NCI-H524 (cell line): ENCODE measurements around the gene PXDN.

Experiments used
- DNase-seq, 2 experiments: peaks; one replicate each; lab custom pipeline; 2025; lab: John Stamatoyannopoulos, UW

The PXDN gene

DNA sequence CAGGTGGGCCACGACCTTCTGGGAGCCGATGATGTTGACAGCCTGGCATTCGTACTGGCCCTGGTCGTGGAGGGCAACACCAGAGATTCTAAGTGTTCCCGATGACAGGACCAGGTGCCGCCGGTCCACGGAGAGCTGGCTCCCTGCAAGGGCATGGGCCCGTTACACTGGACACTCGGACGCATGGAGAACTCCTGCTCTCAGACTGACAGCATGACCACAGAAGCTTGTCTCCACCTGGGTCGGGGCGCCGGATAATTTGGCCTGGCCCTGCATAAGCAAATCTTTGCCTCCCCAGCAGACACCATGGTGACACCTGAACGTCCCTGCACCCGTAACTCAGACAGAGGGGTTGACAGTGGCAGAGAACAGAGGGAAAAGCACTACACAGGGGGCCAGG is 80.7 kb downstream of the PXDN start:
- no peak for DNase-seq

DNA sequence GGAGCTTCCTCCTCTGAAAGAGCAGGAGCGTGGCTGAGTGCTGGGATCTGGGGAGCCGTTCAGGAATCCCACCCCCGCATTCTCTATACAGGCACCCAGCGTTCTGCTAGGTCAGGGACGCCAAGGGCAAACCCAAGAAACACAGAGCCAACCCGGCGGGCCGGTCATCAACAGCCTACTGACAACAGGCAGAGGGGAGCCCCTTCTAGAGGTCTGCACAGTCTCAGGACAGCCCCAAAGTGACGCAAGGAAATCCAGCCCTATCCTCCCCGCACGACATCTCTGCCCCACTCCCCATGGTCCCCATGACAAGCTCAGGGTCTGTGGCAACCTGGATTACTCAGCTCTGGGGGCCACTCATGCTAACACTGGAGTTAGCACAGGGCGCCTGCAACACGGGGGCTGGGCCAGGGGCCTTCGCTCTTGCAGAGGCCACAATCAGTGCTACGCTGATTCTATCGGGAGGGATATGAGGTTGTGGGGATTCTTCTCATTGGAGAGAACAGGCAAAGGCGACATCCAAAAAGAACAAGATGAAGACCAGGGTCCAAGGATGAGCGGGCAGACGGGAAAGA is 81.6 kb downstream of the PXDN start:
- no peak for DNase-seq

DNA sequence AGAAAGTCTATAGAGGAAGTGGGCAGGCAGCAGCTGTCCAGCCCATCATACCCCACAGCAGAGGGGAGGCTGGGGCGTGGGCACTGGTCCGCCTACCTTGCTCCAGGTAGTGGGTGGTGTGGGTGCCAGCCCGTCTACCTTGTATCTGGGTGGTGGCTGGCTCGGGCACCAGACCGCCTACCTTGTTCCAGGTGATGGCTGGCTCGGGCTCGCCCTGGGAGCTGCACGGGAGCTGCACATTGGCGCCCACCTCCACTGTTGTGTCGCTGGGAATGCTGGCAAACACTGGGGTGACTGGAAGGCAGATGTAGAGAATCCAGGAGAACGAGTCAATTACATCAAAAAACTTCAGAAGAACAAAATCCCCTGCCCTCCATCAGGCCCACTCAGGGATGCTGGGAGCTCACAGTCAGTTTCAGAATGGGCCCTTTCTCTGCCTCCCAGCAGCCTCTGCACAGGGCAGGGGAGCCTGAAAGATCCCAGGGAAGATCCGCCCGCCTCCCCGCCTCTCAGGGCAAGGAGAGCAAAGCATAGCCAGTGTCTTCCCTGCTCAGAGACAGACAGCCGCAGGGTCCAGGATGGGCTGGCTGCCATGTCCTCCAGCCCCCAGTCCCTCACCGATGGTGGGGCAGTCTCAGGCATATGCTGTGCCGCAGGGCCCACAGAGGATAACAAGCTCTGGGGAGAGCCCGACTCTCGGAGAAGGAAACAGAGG is 82.3 kb downstream of the PXDN start:
- no peak for DNase-seq

DNA sequence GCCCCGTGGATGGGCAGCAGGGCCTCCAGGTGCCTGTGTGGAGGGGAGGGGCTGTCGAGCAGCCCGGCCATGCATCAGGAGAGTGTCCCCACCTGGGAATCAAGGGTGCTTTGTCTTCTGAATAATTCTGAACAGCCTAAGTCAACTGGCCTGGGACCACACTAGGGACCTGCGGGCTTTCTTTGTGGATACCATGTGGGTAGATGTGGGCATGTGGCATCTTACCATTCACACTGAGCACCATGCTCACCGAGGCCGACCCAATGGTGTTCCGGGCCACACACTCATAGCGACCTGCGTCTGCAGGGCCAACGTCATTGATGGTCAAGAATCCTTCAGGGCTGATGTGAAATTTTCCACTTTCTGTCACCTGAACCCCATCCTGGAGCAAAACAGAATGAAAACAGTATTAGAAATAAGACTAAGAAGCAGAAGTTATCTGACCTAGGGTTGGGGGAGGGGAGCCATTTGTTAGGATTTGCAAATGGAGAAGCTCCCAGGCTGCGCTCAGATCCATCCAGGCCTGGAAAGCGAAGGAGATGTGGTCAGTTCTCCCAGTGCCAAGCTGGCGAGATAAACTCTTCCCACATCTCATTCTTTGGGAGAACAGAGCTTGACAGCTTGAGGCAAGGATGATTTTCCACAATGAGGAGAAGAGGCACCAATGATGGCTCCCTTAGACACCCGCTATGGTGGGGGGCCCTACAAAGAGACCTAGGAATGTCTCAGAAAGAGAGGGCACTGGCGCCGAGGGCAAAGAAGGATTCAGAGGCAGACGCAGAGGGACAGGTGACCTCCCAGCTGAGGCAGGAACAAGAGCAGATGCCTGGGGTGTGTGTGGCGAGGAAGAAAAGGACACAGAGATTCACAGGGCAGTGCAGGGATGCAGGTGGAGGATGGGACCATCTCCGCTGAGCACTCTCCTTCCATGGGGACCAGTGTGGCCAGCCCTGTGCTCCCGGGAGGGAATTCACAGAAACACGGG is 83.4 kb downstream of the PXDN start:
- no peak for DNase-seq

DNA sequence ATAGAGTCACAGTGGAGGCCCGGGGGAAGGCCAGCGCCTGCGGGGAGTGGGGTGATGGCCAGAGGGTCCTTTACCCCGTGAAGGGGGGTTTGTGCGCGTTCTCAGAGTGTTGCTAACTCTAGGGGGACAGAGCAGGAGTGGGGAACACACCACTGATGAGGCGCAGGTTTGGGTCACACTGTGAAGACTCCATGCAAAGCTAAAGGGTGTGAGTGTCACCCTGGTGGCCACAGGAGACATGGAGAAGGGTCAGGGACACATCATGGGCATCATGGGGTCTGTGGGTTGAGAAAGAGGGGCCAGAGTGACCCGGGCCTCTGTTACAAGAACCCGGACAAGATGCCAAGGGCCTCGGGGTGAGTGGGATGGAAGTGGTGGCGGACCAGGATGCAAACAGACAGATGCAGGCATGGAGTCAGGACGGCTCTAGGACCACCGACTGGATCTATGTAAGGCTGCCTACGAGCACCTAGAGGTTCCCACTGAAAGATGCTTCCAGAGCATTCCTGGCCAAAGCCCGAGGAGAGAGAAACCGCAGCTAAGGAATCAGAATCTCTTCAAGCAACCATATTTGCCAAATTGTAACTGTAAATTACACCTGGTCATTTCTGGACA is 84.3 kb downstream of the PXDN start:
- DNase-seq = no peak

DNA sequence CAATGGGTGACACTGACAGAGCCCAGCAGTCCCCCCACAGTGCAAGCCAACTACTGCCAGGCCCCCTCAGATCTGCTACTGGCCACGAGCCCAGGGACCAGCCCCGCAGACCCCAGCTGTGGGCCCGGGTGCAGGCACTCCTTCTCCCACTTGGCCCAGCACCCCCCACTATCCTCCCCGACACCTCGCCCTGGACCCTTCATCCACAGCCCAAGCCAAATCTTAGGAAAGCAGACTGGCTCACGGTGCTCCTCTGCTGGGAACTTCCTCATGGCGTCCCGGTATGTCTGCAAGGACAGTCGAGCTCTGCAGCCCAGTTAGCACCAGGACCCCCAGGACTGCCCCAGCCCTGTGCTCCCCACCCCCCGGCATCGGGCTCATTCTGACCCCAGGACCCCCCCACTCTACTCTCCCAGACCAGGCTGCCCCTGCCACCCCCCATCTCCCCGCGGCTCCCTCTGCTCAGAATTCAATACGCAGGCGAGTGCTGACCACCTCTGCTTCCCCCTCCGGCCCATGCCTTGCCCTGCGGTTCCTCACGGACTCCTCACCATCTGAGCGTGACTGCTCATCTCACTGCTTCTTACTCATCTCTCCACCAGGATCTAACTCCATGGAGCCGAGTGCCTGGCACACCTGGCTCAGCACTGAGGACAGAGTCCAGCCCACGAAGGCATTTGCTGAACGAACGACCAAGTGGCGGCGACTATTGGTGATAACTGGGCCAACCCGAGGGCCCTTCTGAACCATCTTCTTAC is 85.7 kb downstream of the PXDN start:
- no peak for DNase-seq

DNA sequence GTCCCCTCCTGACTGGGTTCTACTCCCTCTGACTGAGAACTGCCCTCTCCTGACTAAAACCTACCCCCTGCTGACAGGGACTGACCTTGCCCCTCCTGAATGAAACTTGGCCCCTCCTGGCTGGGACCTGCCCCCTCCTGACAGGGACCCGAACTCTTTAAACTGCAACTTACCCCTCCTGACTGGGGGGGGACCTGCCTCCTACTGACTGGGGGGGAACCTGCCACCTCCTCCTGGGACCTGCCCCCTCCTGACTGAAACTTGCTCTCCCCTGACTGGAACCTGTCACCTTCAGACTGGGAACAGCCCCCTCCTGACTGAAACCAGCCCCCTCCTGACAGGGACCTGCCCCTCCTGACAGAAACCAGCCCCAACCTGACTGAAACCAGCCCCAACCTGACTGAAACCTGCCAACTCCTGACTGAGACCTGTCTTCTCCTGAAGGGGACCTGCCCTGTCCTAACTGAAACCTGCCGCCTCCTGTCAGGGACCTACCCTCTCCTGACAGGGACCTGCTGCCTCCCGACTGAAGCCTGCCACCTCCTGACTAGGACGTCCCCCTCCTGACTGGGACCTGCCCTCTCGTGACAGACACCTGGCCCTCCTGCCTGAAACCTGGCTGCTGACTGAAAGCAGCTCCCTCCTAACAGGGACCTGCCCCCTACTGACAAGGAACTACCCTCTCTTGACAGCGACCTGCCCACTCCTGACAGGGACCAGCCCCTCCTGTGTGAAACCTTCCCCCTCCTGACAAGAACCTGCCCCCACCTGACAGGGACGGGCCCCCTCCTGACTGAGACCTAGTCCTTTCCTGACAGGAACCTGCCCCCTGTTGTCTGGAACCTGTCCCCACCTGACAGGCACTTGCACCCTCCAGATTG is 87.1 kb downstream of the PXDN start:
- DNase-seq = no peak

DNA sequence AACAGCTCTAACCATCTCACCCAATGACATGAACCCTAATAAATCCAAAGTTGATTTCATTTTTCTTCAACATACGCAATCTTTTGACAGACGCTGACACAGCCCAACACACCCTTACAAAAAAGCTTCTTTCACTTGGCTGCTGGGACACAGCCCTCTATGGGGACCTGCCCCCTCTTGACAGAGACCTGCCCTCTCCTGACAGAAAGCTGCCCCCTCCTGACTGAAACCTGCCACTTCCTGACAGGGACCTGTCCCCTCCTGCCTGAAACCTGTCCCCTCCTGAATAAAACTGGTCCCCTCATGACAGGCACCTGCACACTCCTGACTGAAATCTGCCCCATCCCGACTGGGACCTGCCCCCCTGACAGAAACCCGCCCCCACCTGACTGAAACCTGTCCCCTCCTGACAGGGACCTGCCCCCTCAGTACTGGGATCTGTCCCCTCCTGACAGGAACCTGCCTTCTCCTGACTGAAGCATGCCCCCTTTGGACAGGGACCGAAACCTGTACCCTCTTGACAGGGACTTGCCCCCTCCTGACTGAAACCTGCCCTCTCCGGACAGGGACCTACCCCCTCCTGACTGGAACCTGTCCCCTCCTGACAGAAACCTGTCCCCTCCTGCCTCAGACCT is 87.9 kb downstream of the PXDN start:
- DNase-seq = no peak

DNA sequence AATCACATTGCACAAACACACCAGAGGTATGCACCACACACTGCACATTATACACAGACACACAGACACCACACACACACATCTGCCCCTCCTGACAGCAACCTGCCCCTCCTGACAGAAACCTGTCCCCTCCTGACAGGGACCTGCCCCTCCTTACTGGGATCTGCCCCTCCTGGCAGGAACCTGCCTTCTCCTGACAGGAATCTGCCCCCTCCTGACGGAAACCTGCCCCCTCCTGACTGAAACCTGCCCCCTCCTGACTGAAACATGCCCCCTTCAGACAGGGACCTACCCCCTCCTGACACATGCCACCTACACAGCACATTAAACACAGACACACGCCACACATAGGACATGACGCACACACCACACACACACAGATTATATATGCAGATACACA is 88.9 kb downstream of the PXDN start:
- DNase-seq = no peak

DNA sequence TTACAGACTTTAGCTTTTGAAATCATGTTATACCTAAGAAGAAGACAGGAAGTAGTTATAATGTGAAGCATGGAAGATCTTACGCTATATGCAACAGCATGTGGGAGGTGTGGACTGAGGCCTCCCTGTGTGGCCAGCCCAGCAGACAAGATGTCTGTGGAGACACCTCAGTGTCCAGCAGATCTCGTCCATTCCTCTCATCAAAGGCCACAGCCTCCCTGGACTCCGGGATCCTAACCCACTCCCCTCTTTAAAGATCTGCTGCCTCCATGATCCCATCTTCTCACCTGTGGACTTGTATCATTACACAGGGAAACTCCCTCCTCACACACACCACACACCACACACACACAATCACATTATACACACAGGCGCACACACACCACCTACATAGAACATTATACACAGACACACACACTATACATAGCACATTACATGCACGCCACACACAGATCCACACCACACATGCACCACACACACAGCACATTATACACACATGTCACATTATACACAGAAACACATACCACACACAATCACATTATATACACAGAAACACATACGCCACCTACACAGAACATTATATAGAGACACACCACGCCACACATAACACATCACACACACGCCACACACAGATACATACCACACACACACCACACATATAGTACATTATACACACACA is 89.5 kb downstream of the PXDN start:
- DNase-seq = no peak

DNA sequence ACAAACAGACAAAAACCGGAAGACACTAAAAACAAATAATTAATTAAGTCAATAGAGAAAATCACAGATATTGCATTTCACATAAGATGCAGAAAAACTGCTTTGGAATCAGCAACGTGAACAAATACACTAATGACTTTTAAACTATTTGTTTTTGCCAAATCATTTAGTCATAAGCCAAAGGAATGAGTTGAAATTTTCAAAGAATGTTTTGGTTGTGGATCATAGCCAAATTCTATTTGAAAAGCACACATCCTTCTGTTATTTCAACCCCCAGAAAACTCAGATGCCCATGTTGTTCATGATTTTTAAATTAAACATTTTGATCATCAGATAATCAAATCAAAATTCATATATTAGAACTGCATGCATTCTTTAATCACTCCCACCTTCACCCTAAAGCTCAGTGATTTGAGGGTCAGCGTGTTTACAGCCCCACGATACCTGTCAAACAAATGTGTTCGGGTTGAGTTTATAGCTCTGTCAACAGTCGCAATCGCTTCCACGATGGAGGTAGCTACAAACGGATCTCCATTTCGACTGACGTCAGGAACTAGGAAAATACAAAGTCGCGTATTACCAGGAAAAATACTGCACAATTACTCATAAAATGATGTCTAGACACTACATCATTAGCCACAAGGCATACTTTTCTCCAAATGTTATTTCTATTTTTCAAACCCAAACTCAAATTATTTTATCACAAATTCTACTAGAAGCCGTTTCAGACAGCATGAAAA is 90.2 kb downstream of the PXDN start:
- no peak for DNase-seq

DNA sequence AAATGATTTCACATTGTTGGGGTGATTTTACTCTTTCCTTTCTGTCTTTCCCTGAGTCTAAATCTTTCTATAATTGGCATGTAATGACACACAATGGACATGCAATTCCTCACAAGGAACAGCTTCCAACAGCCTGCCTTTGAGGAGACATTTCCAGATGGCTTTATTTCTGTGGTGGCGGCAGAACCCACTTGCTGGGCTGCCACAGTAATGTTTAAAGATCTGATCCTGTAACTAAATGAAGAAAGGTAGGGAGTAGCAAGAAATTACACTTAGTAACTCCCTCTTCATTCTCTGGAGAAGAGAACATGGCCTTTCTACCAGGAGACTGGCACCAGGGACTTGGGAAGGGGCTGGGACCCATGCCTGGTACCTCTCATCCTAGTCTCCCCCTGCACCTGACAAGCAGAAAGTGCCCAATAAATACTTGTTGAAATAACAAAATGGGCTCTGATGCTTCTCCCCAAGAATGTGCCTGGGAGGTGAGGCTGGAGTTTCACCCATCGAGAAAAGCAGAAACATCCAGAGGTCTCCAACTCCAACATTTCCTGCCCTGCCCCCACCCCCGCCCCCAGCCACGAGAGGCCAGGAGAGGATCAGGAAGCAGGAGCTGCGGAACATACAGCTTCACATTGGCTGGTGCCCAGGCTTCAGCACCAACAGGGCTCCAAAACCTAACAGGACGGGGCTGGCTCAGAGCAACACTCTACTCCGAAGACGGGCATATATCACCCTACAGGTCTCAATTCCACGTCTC is 92.1 kb downstream of the PXDN start:
- DNase-seq = no peak

DNA sequence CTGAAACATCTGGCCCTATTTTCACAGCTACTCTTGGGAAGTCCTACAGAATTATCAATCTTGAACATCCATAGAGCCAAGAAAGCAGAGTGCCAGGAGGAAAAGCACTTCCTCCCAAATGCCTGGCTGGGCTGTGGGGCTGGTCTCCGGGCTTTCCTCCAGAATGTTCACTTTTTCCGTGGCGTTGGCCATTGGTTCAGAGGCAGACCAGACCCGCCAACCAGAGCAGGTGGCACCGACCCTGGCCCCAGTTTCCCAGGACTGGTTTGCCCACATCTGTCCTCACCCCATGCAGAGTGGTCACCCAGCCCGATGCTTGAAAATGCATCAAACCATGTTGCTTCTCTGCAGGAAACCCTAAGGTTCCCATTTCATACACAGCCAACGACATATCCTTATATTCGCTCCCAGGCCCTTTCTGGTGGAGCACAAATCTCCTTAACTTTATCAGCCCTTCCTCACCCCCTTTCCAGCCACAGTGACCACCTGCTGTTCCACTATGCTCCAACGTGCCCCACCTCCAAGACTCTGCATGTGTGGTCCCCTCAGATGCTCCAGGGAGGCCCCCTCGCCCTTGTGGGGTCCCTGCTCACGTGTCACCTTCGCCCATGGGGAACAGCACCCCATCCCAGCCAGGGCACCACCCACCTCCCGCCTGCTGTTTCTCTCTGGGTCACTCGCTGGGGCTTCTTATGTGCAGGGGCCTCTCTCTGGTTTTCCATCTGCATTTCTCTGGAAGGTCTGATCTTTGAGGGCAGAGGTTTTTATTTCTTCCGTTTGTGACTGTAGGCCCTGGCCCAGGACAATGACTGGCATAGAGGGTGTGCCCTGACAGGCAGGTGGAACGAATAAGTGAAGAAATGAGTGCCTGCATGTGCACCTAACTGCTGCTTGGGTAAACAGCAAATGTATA is 92.9 kb downstream of the PXDN start:
- no peak for DNase-seq

DNA sequence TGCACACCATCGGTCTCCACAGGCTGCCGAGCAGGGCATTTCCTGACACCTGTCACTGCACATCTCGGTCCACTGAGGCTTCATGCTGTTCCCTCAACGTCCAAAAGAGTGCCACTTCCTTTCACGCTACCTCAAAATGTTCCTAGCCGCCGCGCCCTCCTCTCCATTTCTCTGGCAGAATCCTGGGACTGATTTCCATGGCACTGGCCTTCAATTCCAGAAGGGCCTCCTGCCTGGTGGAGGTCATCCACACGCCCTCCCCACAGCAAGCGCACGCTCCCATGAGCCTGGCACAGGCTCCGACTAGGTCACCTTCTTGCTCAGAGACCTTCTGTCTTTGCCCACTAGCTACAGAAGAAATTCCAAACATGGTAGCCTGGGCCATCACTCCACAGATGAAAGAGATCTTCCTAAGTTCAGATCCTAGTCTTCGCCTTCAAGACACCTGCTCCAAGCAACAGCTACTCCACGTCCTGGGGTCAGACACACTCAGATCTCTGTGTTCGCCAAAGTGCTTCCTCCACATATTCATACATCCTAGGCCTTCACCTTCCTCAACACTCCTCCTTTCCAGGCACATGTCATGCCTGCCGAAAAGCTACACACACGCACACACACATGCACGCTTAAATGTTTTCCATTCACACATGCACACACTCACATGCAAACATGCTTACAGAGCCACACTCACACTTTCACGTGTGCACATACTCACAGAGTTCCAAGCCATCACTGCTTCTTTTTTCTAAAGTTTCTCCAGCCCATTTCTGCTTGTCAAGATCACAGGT is 94.0 kb downstream of the PXDN start:
- DNase-seq = no peak

DNA sequence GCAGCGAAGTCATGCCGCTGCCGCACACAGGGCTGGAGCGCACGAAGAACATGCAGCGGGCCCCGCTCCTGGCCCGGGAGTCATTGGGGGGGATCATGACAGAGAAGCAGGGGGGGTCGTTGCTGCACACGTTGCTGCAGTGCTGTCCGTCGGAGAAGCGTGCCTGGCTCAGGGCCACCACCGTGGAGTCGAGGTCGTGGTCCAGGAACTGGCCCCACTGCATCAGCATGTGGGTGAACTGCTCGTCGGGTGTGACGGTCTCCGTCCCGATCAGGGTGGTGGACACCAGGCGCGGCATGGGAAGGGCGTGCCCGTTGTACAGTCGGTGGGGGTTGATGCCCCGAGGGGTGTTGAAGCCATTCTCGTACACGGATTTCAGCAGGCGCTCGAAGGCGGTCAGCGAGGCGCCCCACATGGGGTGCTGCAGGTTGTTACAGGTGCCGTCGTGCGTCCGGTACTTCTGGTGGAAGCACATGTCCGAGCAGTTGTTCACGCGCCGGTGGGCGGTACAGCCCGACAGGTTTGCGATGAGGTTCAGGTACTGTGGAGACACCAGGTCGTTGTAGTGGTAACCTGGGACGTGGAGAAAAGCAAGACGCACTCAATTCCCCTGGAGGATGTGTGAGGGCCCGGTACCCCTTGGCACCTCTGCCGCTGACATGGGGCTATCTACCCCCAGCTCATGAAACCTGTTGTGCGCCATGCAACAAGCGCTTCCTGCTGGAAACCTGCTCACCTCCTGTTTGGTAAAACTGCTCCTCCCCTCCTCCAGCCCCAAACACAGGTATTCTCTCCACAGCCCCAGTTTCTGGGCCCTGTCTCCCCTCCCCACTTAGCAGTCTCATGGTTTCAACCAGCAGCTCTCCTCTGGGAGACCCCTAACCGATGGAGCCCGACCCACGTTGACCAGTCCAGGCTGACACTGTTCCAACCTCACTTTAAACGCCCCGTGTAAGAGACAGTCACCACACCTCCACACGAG is 94.9 kb downstream of the PXDN start:
- no peak for DNase-seq
